Body of pancreas (tissue), 4 donors: ENCODE results near the gene TIFAB.

Source experiments
- CTCF ChIP-seq, 7 experiments: fragments of 450-650 bp in 4 of 7; fragments of 200-600 bp in 3 of 7; sonication (generic) in 3 of 7; IDR thresholded peaks; one replicate each; pipeline ENCODE4 v1.5.1; 2016 to 2019; ENCODE audit warnings: antibody characterized with exemption in 7 of 7
- POLR2A ChIP-seq, 3 donors: fragments of 450-650 bp; IDR thresholded peaks; one replicate each; pipeline ENCODE4 v1.6.1; 2016; ENCODE audit warnings: antibody characterized with exemption in 3 of 3, mild to moderate bottlenecking in 2 of 3

GRCh38 chr5:135400866-135401265, 51.3 kb downstream of the TIFAB start:
- TF ChIP-seq CTCF (IDR thresholded peaks at IDR 0.05): no peak
- no peak for TF ChIP-seq POLR2A (IDR thresholded peaks at IDR 0.05)
